Measurements from ENCODE around the gene PHF2.
"Not testable (repeated sequence)": the region's sequence is repeated elsewhere in the genome, so short reads cannot be mapped to it uniquely, and the experiment has no call there.

PHF2 gene

GRCh38 chr9:93655621-93656425 is 79.4 kb downstream of the PHF2 start:
- FAIRE-seq = no peak

GRCh38 chr9:93656426-93657239 is 80.2 kb downstream of the PHF2 start:
- FAIRE-seq = no peak

- FAIRE-seq = no peak
Measured at GRCh38 chr9:93657331-93658111, 81.1 kb downstream of the PHF2 start.

- FAIRE-seq = no peak
Measured at GRCh38 chr9:93658184-93658925, 82.0 kb downstream of the PHF2 start.

- no peak for FAIRE-seq
Measured at GRCh38 chr9:93659044-93659836, 82.9 kb downstream of the PHF2 start.

- no peak for FAIRE-seq
Measured at GRCh38 chr9:93659837-93660177, 83.4 kb downstream of the PHF2 start.

- no peak for FAIRE-seq
Measured at GRCh38 chr9:93660352-93661046, 84.1 kb downstream of the PHF2 start.

- no peak for FAIRE-seq
Measured at GRCh38 chr9:93661591-93661990, 85.2 kb downstream of the PHF2 start.

- FAIRE-seq = no peak
Measured at GRCh38 chr9:93662016-93662638, 85.7 kb downstream of the PHF2 start.

GRCh38 chr9:93662952-93663572 is 86.7 kb downstream of the PHF2 start:
- FAIRE-seq = no peak

GRCh38 chr9:93663877-93664548 is 87.6 kb downstream of the PHF2 start:
- FAIRE-seq = no peak

GRCh38 chr9:93664549-93665120 is 88.3 kb downstream of the PHF2 start:
- no peak for FAIRE-seq

GRCh38 chr9:93665128-93665636 is 88.8 kb downstream of the PHF2 start:
- FAIRE-seq = no peak

GRCh38 chr9:93665637-93666438 is 89.5 kb downstream of the PHF2 start:
- no peak for FAIRE-seq

GRCh38 chr9:93666439-93666784 is 90.0 kb downstream of the PHF2 start:
- not testable (repeated sequence) for FAIRE-seq

- FAIRE-seq = no peak
Measured at GRCh38 chr9:93667006-93667405, 90.6 kb downstream of the PHF2 start.

GRCh38 chr9:93667627-93668026 is 91.2 kb downstream of the PHF2 start:
- no peak for FAIRE-seq

GRCh38 chr9:93668261-93668871 is 92.0 kb downstream of the PHF2 start:
- no peak for FAIRE-seq
